ENCODE measurements around the gene NHLRC1. TPM values are rescaled to one million over a fixed set of nuclear protein-coding genes. Genes with fewer than 3 reads are reported as not detected.
A peak's percentile ranks its signal among the peaks of the same experiment; 100 is the strongest.

The NHLRC1 gene
- total and polyA plus RNA-seq, 10 of the 15 experiments (the other 5 are each of a cell fraction or from before 2014, with no cell fraction given) = 0.04 to 0.22 (median 0.12) TPM; not detected in 2

DNA sequence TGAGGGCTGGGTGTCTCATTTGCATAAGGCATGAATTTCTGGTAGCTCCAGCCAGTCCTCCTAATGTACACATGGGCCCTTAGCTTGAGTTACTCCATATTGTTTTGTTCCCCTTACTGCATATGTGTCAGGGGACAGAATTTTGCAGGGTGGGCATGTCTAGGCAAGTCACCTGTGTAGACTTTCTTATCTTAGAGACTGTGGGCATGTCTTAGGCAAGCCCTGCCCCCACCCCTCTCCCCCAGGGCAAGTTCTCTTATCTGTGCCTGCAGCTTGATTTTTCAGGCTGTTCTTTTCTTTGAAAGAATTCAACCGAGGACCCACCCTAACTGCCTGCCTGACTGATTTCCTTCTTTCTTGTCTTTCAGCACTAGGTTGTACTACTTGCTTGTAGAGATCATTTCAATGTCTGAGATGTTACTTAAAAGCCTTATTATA is 32.1 kb downstream of the NHLRC1 start:
- 38% methylated on average over 1 of the region's 1 CpG for WGBS (ENCODE audit: insufficient coverage, insufficient replicate concordance, low lambda C conversion rate, missing lambda C conversion rate)
- in situ Hi-C loops (cut with MboI) (no loop called here), intact Hi-C loops (cut with micrococcal nuclease; ENCODE audit: unreplicated experiment) (no loop called here)
- CTCF ChIA-PET = interaction anchor here (0.6 to 1.0 kb wide), 2 partner anchors 10 to 21 kb away, joined by 3 read pairs; no protein-coding TSS in a partner anchor
- Histone ChIP-seq H3K27ac (ENCODE audit: control insufficient read depth, insufficient read depth) (no peak overlapping the region), H2AFZ (ENCODE audit: control insufficient read depth, low read depth, low read length) (no peak overlapping the region), H3K4me1 (ENCODE audit: control insufficient read depth, insufficient read depth, low read length) (no peaks in the 10 kb centered on the region), H3K9ac (ENCODE audit: control insufficient read depth, insufficient read depth, low read length) (no peak overlapping the region), H4K20me1 (ENCODE audit: control insufficient read depth, insufficient read depth) (no peaks in the 10 kb centered on the region), H3K36me3 (ENCODE audit: control insufficient read depth in 2 of 2, insufficient read depth in 2 of 2, low read length in 1 of 2) (no peaks in the 10 kb centered on the region), H3K79me2 (ENCODE audit: control insufficient read depth, insufficient read depth, low read length) (no peaks in the 10 kb centered on the region), H3K4me3 (no peak overlapping the region), H3K27me3 (replicated peaks in 1 of 2; ENCODE audit: control insufficient read depth in 2 of 2, insufficient read depth in 2 of 2, low read length in 1 of 2) (no peaks in the 10 kb centered on the region), H3K9me3 (replicated peaks; ENCODE audit: control insufficient read depth, insufficient read depth, low read length) (peaks cover 6% of the 10 kb centered on the region; the same call in 2 of the 3 replicates), H3K4me2 (ENCODE audit: control insufficient read depth, insufficient read depth) (no peak overlapping the region)
- no peak for FAIRE-seq
- POLR2A ChIA-PET = interaction anchor here (0.6 kb wide), 1 partner anchor 123 kb away, joined by 3 read pairs; no protein-coding TSS in a partner anchor
- no peak for ATAC-seq
- TF ChIP-seq CBX5 (IDR thresholded peaks at IDR 0.05; ENCODE audit: low read depth) (peak; percentile 63; the same call in 1 of the 2 replicates), PRDM15 (CRISPR knock-in tag; IDR thresholded peaks at IDR 0.05) (no peak)
- SMC1A ChIA-PET (ENCODE audit: uncharacterized antibody, unreplicated experiment) = no interaction called here
- RAD21 ChIA-PET (ENCODE audit: unreplicated experiment) = no interaction called here
- DNase-seq (ENCODE audit: low read depth, low spot score) = no peak
- BruUV-seq (replicated peaks) = no TSS peak

Measured in GM12878 (cell line).